Measurements from ENCODE around the gene ELAC2. TPM values are rescaled to one million over a fixed set of nuclear protein-coding genes. Genes with fewer than 3 reads are reported as not detected.
A peak's percentile ranks its signal among the peaks of the same experiment; 100 is the strongest.

Gene ELAC2
- total RNA-seq, 1 experiment from 2014 or later, result 64.4 TPM

DNA sequence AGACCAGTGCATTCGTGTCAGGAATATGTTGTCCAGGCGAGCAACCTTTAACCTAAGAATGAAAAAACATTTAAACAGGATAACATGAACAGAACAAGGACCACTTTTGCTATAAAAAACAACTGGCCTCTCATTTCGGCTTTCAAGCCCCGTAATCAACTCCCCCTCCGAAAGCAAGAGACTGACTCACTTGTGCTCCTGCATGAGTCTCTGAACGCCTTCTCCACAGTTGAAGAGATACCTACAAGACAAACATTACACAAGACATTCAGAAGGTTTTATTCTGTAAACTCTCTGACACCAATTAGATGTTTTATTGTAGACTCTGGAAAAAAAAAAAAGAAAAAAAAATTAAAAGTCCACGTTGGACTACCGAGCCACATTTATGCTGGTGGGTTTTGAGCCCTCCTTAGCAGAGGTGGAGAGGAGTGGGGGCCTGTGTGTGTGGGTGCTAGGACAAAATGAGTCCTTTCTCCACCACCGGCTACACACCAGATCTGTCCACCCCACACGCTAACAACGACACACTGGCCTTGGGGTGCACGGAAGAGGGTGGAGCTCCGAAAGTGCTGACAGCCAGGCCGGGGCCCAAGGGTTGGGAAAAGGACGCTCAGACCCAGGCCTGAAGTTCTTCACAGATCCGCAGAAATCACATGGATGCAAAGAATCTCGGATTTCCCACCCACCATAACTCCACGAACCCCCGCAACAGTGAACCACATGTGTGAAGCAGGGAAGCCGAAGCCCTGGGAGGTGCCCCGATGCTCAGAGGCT, 759 bp downstream of the ELAC2 start:
- DNase-seq (ENCODE audit: low spot score), result no peak
- Histone ChIP-seq H3K4me1 (ENCODE audit: insufficient read depth, low read length, poor library complexity, severe bottlenecking) (peaks cover 6% of the 10 kb centered on the region), H3K4me3 (ENCODE audit: low read depth, low read length, poor library complexity, severe bottlenecking) (peak overlapping the region; percentile 83), H3K9me3 (ENCODE audit: low read depth, low read length, poor library complexity, severe bottlenecking) (no peaks in the 10 kb centered on the region), H3K27ac (ENCODE audit: low read depth, low read length, poor library complexity, severe bottlenecking) (peak overlapping the region; percentile 54), H3K27me3 (replicated peaks; ENCODE audit: insufficient read depth, low read depth, low read length, poor library complexity) (peaks cover 4% of the 10 kb centered on the region), H3K36me3 (ENCODE audit: insufficient read depth, low read length, poor library complexity, severe bottlenecking) (peaks cover 43% of the 10 kb centered on the region)
- no TSS peak for BruUV-seq (replicated peaks)
- ChIA-PET CTCF (interaction anchor here (0.7 kb wide), 1 partner anchor 15 kb away, joined by 3 read pairs; no protein-coding TSS in a partner anchor), POLR2A (ENCODE audit: low non-redundant PET) (no interaction called here)
- intact Hi-C loops (cut with micrococcal nuclease; ENCODE audit: unreplicated experiment), result no loop called here
- TF ChIP-seq CTCF (conservative IDR thresholded peaks at IDR 0.05; ENCODE audit: low read depth, low read length), result no peak
- TF ChIP-seq EZH2 (IDR thresholded peaks at IDR 0.05; ENCODE audit: borderline replicate concordance, low read depth, low read length, poor library complexity, severe bottlenecking), result no peak

- H3K4me1 ChIP-seq (ENCODE audit: insufficient read depth, low read length, poor library complexity, severe bottlenecking), result peaks cover 6% of the 10 kb centered on the region
- intact Hi-C loops (cut with micrococcal nuclease; ENCODE audit: unreplicated experiment), result no loop called here
- H3K27me3 ChIP-seq (replicated peaks; ENCODE audit: insufficient read depth, low read depth, low read length, poor library complexity), result no peaks in the 10 kb centered on the region
- H3K9me3 ChIP-seq (ENCODE audit: low read depth, low read length, poor library complexity, severe bottlenecking), result no peaks in the 10 kb centered on the region
- POLR2A ChIA-PET (ENCODE audit: low non-redundant PET), result no interaction called here
- no peak overlapping the region for H3K27ac ChIP-seq (ENCODE audit: low read depth, low read length, poor library complexity, severe bottlenecking)
- TF ChIP-seq EZH2 (IDR thresholded peaks at IDR 0.05; ENCODE audit: borderline replicate concordance, low read depth, low read length, poor library complexity, severe bottlenecking) (no peak), CTCF (conservative IDR thresholded peaks at IDR 0.05; ENCODE audit: low read depth, low read length) (no peak)
- peaks cover 53% of the 10 kb centered on the region for H3K36me3 ChIP-seq (ENCODE audit: insufficient read depth, low read length, poor library complexity, severe bottlenecking)
- CTCF ChIA-PET, result no interaction called here
- no TSS peak for BruUV-seq (replicated peaks)
- H3K4me3 ChIP-seq (ENCODE audit: low read depth, low read length, poor library complexity, severe bottlenecking), result no peak overlapping the region
- DNase-seq (ENCODE audit: low spot score), result no peak
Observed at GRCh38 chr17:13014801-13015200, 3.0 kb downstream of the ELAC2 start.

DNA sequence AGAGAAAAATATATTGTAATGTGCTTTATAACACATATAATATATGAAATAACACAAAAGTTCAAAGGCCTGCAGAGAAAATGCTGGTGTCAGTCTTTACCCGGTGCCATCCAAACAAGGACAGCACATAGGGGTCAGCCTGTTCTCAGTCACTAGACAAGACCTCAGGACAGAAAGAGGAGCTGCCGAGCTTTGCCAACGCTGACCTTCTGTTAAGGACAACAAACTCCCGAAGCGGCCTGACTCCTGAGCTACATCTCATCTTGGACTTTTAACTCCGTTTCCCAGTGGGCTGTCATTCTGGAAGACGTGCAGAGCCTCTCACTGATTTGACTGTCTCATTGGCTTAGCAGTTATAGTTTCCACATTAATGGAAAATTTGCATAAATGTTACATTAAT, 6.9 kb downstream of the ELAC2 start:
- ChIA-PET POLR2A (ENCODE audit: low non-redundant PET) (no interaction called here), CTCF (no interaction called here)
- Histone ChIP-seq H3K27me3 (replicated peaks; ENCODE audit: insufficient read depth, low read depth, low read length, poor library complexity) (no peaks in the 10 kb centered on the region), H3K27ac (ENCODE audit: low read depth, low read length, poor library complexity, severe bottlenecking) (no peak overlapping the region), H3K4me1 (ENCODE audit: insufficient read depth, low read length, poor library complexity, severe bottlenecking) (no peaks in the 10 kb centered on the region), H3K36me3 (ENCODE audit: insufficient read depth, low read length, poor library complexity, severe bottlenecking) (peaks cover 58% of the 10 kb centered on the region), H3K9me3 (ENCODE audit: low read depth, low read length, poor library complexity, severe bottlenecking) (no peaks in the 10 kb centered on the region), H3K4me3 (ENCODE audit: low read depth, low read length, poor library complexity, severe bottlenecking) (no peak overlapping the region)
- DNase-seq (ENCODE audit: low spot score), result no peak
- intact Hi-C loops (cut with micrococcal nuclease; ENCODE audit: unreplicated experiment), result no loop called here
- BruUV-seq (replicated peaks), result no TSS peak
- TF ChIP-seq CTCF (conservative IDR thresholded peaks at IDR 0.05; ENCODE audit: low read depth, low read length) (no peak), EZH2 (IDR thresholded peaks at IDR 0.05; ENCODE audit: borderline replicate concordance, low read depth, low read length, poor library complexity, severe bottlenecking) (no peak)

Data from A673 (cell line).